D721Med (cell line): ENCODE results near the gene RFC2.
A peak's percentile ranks its signal among the peaks of the same experiment; 100 is the strongest.

Experiments
- DNase-seq: peaks from one replicate; pipeline ENCODE4 v3.0.0; 2011; ENCODE audit warnings: low spot score; ENCODE audit not compliant: insufficient read length
- FAIRE-seq: peaks from 2 replicates; lab custom pipeline; 2011; peaks lifted over from hg19 to GRCh38; lab: Jason Lieb, UNC
- CTCF ChIP-seq: IDR thresholded peaks from 2 replicates; pipeline ENCODE4 v1.5.1; 2012; ENCODE audit warnings: mild to moderate bottlenecking, control low read depth; ENCODE audit not compliant: insufficient read depth; ENCODE audit errors: missing control alignments

The RFC2 gene

GRCh38 chr7:74289018-74289658 lies 34.9 kb upstream of the RFC2 start, which contains the start of gene CLIP2:
CLIP2 (plus strand) TSS chr7:74289407; CDS start chr7:74317547, 28,140 bp downstream.
- FAIRE-seq (no peak), DNase-seq (peak; percentile 88)
- no peak for TF ChIP-seq CTCF

GRCh38 chr7:74288034-74288881 lies 34.1 kb upstream of the RFC2 start:
- DNase-seq (no peak), FAIRE-seq (no peak)
- TF ChIP-seq CTCF = no peak

DNA sequence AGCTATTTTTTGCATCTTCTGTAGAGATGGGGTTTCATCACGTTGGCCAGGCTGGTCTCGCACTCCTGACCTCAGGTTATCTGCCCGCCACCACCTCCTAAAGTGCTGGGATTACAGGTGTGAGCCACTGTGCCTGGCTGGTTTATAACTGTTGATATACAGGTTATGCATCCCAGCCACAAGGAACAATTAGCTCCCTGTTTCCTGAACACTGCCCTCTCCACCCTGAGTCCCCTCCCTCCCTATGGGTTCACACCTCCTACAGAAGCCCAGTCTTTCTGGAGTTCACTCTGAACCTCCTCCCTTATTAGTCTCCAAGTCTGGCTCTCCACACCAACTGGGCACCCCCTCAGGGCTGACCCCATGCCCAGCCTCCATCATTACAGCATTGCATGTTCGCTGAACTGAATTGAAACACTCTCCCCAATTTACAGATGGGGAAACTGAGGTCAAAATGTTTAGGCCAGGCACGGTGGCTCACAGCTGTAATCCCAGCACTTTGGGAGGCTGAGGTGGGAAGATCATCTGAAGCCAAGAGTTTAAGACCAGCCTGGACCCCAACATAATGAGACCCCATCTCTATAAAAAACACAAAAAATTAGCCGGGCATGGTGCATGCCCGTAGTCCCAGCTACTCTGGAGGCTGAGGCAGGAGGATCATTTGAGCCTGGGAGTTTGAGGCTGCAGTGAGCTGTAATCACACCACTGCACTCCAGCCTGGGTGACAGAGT lies 33.3 kb upstream of the RFC2 start:
- no peak for FAIRE-seq

DNA sequence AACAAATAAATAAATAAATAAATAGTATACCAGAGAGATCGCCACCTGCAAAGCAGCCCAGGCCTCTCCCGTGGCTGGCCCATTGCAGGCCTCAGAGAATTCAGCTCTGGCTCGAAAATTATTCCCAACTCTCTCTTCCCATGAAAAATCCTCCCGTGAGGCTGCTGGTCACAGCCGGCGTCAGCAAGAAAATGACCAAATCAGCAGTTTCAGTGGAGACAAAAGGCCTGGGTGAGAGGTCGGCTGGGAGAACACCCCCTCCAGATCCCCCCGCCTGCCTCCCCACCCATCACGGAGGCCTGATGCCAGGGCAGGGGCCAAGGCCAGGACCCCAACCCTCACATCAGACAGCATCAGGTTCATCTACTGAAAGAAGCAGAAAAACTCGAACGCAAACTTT lies 31.9 kb upstream of the RFC2 start:
- TF ChIP-seq CTCF = no peak
- FAIRE-seq (no peak), DNase-seq (no peak)

More for the DNA sequence above, 33.3 kb upstream of the RFC2 start:
- DNase-seq = no peak
- no peak for TF ChIP-seq CTCF

DNA sequence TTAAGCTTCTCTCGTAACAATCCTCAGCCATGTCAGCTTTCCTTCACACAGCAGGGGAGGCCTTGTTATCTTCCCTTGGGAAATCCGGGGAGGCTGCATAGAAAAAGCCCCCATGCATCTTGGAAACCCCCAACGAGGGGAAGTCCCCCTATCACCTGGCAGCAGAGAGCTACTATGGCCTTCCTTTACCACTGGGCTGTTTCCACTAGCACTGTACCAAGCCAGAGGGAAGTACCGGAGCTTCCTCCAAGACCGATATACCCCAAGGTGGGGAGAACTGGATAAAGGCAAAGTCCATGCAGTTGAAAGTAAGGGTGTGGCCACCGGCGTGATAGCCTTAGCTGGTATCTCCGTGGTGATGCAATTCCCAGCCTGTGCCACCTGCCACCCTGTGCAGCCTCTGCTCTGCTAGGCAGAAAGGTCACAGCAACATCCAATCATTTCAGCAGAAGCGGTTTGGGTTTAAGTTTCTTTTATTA lies 30.6 kb upstream of the RFC2 start:
- FAIRE-seq (no peak), DNase-seq (no peak)
- no peak for TF ChIP-seq CTCF

GRCh38 chr7:74283858-74284447 lies 29.8 kb upstream of the RFC2 start:
- DNase-seq (no peak), FAIRE-seq (no peak)
- no peak for TF ChIP-seq CTCF
